Measurements from ENCODE around the gene HAGHL. TPM values are rescaled to one million over a fixed set of nuclear protein-coding genes. Genes with fewer than 3 reads are reported as not detected.
A peak's percentile ranks its signal among the peaks of the same experiment; 100 is the strongest.

Gene HAGHL
- total and polyA plus RNA-seq, 2 of the 8 experiments (the other 6 are each of a cell fraction or from before 2014, with no cell fraction given) = 26.6 to 26.9 TPM

GRCh38 chr16:711548-712320 lies 15.2 kb upstream of the HAGHL start:
- no peak overlapping the region for H3K56ac ChIP-seq (replicated peaks; ENCODE audit: insufficient read length, low read depth, low read length)
- DNase-seq (ENCODE audit: low read depth in 1 of 2, low spot score in 2 of 2) = peak in 1 of 2 experiments; percentile 95
- no peak overlapping the region for H3K18ac ChIP-seq (ENCODE audit: extremely low read depth, low read length)
- no peak overlapping the region for H3K27ac ChIP-seq (ENCODE audit: low read depth, low read length)
- no peaks in the 10 kb centered on the region for H3K79me1 ChIP-seq (ENCODE audit: low read depth, low read length)
- ChIA-PET POLR2A (ENCODE audit: partially characterized antibody) (interaction anchor here (1.5 to 20.9 kb wide), 4 partner anchors 10 to 74 kb away, joined by 5 to 353 read pairs (median 6); partner anchors contain the start of genes ANTKMT, CCDC78 and HAGHL), CTCF (ENCODE audit: partially characterized antibody) (interaction anchor here (0.9 to 33.4 kb wide), 25 partner anchors 9 to 392 kb away, joined by 3 to 977 read pairs (median 5); partner anchors contain the start of genes ANTKMT, CCDC78, CHTF18 and CIAO3)
- no peak overlapping the region for H2BK5ac ChIP-seq (ENCODE audit: low read depth, low read length)
- no peak overlapping the region for H3K14ac ChIP-seq (ENCODE audit: insufficient read length)
- no peak overlapping the region for H3K23ac ChIP-seq (ENCODE audit: insufficient read length)
- no peaks in the 10 kb centered on the region for H3K79me2 ChIP-seq (ENCODE audit: control insufficient read depth in 1 of 2, insufficient read depth in 2 of 2, low read length in 2 of 2)
- no peak overlapping the region for H3K9ac ChIP-seq (replicated peaks in 1 of 4; ENCODE audit: extremely low read depth in 1 of 4, low read depth in 3 of 4, low read length in 3 of 4)
- H3K36me3 ChIP-seq (ENCODE audit: control insufficient read depth in 2 of 4, insufficient read depth in 4 of 4, low read length in 3 of 4) = no peaks in the 10 kb centered on the region
- no peaks in the 10 kb centered on the region for H3K9me3 ChIP-seq (ENCODE audit: insufficient read depth in 2 of 2, low read depth in 1 of 2, low read length in 1 of 2)
- no peak for FAIRE-seq
- H3K4me1 ChIP-seq (replicated peaks in 1 of 4; ENCODE audit: control insufficient read depth in 3 of 4, insufficient read depth in 4 of 4, low read length in 3 of 4) = peaks cover 0 to 17% (median 12%) of the 10 kb centered on the region in 4 experiments; a peak in 5 of 7 replicates
- H2BK120ac ChIP-seq (replicated peaks; ENCODE audit: low read depth, low read length) = no peak overlapping the region
- no peak overlapping the region for H4K91ac ChIP-seq (replicated peaks; ENCODE audit: insufficient read length, low read length)
- H4K5ac ChIP-seq (ENCODE audit: insufficient read length, low read depth, low read length) = no peak overlapping the region
- H2AFZ ChIP-seq (ENCODE audit: low read length) = no peak overlapping the region
- peaks cover 5 to 9% of the 10 kb centered on the region in 2 experiments for H4K20me1 ChIP-seq (replicated peaks in 1 of 2; ENCODE audit: control insufficient read depth in 1 of 2, insufficient read depth in 2 of 2, low read length in 2 of 2)
- H2AK5ac ChIP-seq (ENCODE audit: low read depth, low read length) = no peak overlapping the region
- no peak overlapping the region for H2BK12ac ChIP-seq (ENCODE audit: low read depth, low read length)
- H4K8ac ChIP-seq (ENCODE audit: extremely low read depth, insufficient read depth, low read length) = no peak overlapping the region
- H3K4ac ChIP-seq (replicated peaks; ENCODE audit: insufficient read length, low read depth, low read length) = no peak overlapping the region
- no peak overlapping the region for H3K4me3 ChIP-seq (ENCODE audit: extremely low read depth in 1 of 4, insufficient read depth in 2 of 4, low read depth in 3 of 4, low read length in 4 of 4)
- 19% methylated on average over 25 of the region's 25 CpGs; no CpG with 5 or more reads in 1 of the 2 experiments for WGBS, 2 experiments (ENCODE audit: extremely low coverage in 1 of 2, insufficient coverage in 1 of 2, insufficient read length in 1 of 2, insufficient replicate concordance in 2 of 2, low coverage in 1 of 2, low lambda C conversion rate in 2 of 2, missing lambda C conversion rate in 1 of 2)
- H3K27me3 ChIP-seq (replicated peaks in 1 of 4; ENCODE audit: control insufficient read depth in 3 of 4, extremely low read depth in 1 of 4, insufficient read depth in 3 of 4, low read length in 3 of 4) = peaks cover 14 to 70% (median 47%) of the 10 kb centered on the region in 4 experiments
- H3K4me2 ChIP-seq (ENCODE audit: insufficient read depth in 1 of 2, low read depth in 2 of 2, low read length in 2 of 2) = no peak overlapping the region
- H2BK20ac ChIP-seq (ENCODE audit: low read length) = no peak overlapping the region
- H2BK15ac ChIP-seq (ENCODE audit: low read length) = no peak overlapping the region
- peaks cover 11% of the 10 kb centered on the region; the same call in 1 of the 2 replicates for H3K23me2 ChIP-seq (ENCODE audit: low read depth, low read length)
- TF ChIP-seq PHF8 (conservative IDR thresholded peaks at IDR 0.05; ENCODE audit: low read depth, low read length) (no peak), SIX5 (IDR thresholded peaks at IDR 0.05; ENCODE audit: low read depth, low read length) (no peak), CTCF (IDR thresholded peaks at IDR 0.05; ENCODE audit: control extremely low read depth in 1 of 3, insufficient read depth in 1 of 3, low read depth in 1 of 3, low read length in 3 of 3) (peak; percentile 91 to 98 (median 95)), CEBPB (IDR thresholded peaks at IDR 0.05; ENCODE audit: low read depth, low read length) (no peak), CBX5 (IDR thresholded peaks at IDR 0.05; ENCODE audit: low read depth, low read length) (no peak), ATF3 (IDR thresholded peaks at IDR 0.05; ENCODE audit: insufficient read depth, low read depth, low read length) (no peak)

Measured in H1 (cell line).